Osteocyte (in vitro differentiated cells): ENCODE measurements around the gene DAZ4. TPM values are rescaled to one million over a fixed set of nuclear protein-coding genes. Genes with fewer than 3 reads are reported as not detected.
"Not testable (repeated sequence)": the region's sequence is repeated elsewhere in the genome, so short reads cannot be mapped to it uniquely, and the experiment has no call there.

ENCODE experiments used
- DNase-seq: peaks from one replicate; pipeline ENCODE4 v3.0.0; 2021; ENCODE audit warnings: mixed read lengths; ENCODE audit not compliant: unreplicated experiment; ENCODE audit errors: extremely low spot score
- H3K27ac Mint-ChIP-seq: one replicate; pipeline ENCODE4 v1.8.0; 2021; ENCODE audit warnings: mild to moderate bottlenecking, mixed read lengths; ENCODE audit not compliant: unreplicated experiment
- H3K27me3 Mint-ChIP-seq: one replicate; pipeline ENCODE4 v1.8.0; 2021; ENCODE audit warnings: mixed read lengths; ENCODE audit not compliant: unreplicated experiment
- H3K36me3 Mint-ChIP-seq: one replicate; pipeline ENCODE4 v1.8.0; 2021; ENCODE audit warnings: mixed read lengths; ENCODE audit not compliant: unreplicated experiment
- H3K4me1 Mint-ChIP-seq: one replicate; pipeline ENCODE4 v1.8.0; 2021; ENCODE audit warnings: mixed read lengths; ENCODE audit not compliant: unreplicated experiment
- H3K4me3 Mint-ChIP-seq: one replicate; pipeline ENCODE4 v1.8.0; 2021; ENCODE audit warnings: mild to moderate bottlenecking, moderate library complexity, mixed read lengths; ENCODE audit not compliant: unreplicated experiment
- H3K9me3 Mint-ChIP-seq: one replicate; pipeline ENCODE4 v1.8.0; 2021; ENCODE audit warnings: mixed read lengths; ENCODE audit not compliant: unreplicated experiment
- long read RNA-seq: library from polyadenylated mRNA; unstranded; transcript quantifications from one replicate; pipeline ENCODE4 v2.0.0, GENCODE V29; 2021
- total RNA-seq: library from RNA; stranded (reverse); gene quantifications from 2 replicates; pipeline ENCODE4 v1.2.1, GENCODE V29; 2021

The DAZ4 gene
- total RNA-seq = not detected in 2 replicates
- long read RNA-seq = 0 reads

- H3K27me3 Mint-ChIP-seq, DNase-seq, H3K4me1 Mint-ChIP-seq: not testable (repeated sequence)
Measured at GRCh38 chrY:24833619-24834018, at the start of gene DAZ4. Gene DAZ4, plus strand, starts transcription at chrY:24833919. Its CDS starts 208 bp downstream, at chrY:24834127.

GRCh38 chrY:24813293-24813692 is 20.4 kb upstream of the DAZ4 start, which contains the start of gene DAZ3:
Gene DAZ3, minus strand, starts transcription at chrY:24813393. Its CDS starts 208 bp downstream, at chrY:24813185.
- H3K9me3 Mint-ChIP-seq, H3K4me3 Mint-ChIP-seq, H3K27me3 Mint-ChIP-seq, H3K4me1 Mint-ChIP-seq, H3K27ac Mint-ChIP-seq, H3K36me3 Mint-ChIP-seq, DNase-seq: not testable (repeated sequence)

More at GRCh38 chrY:24833619-24834018, at the start of gene DAZ4:
- not testable (repeated sequence) for H3K4me3 Mint-ChIP-seq, H3K36me3 Mint-ChIP-seq, H3K27ac Mint-ChIP-seq, H3K9me3 Mint-ChIP-seq

- H3K27me3 Mint-ChIP-seq, H3K27ac Mint-ChIP-seq, H3K4me1 Mint-ChIP-seq, DNase-seq, H3K36me3 Mint-ChIP-seq, H3K4me3 Mint-ChIP-seq, H3K9me3 Mint-ChIP-seq: not testable (repeated sequence)
Measured at GRCh38 chrY:24821836-24822235, 11.9 kb upstream of the DAZ4 start.

- not testable (repeated sequence) for H3K4me1 Mint-ChIP-seq, H3K27me3 Mint-ChIP-seq, H3K9me3 Mint-ChIP-seq, H3K4me3 Mint-ChIP-seq, H3K36me3 Mint-ChIP-seq, H3K27ac Mint-ChIP-seq, DNase-seq
Measured at GRCh38 chrY:24824184-24824879, 9.4 kb upstream of the DAZ4 start.

- H3K9me3 Mint-ChIP-seq, H3K27ac Mint-ChIP-seq, DNase-seq, H3K36me3 Mint-ChIP-seq, H3K4me3 Mint-ChIP-seq, H3K27me3 Mint-ChIP-seq, H3K4me1 Mint-ChIP-seq: not testable (repeated sequence)
Measured at GRCh38 chrY:24825069-24825468, 8.7 kb upstream of the DAZ4 start.

Other genes starting within 250 kb of the DAZ4 start
- not detected in 2 replicates for gene BPY2B, start 215.9 kb upstream of the DAZ4 start, total RNA-seq
- gene DAZ3, start 20.5 kb upstream of the DAZ4 start, total RNA-seq = not detected in 2 replicates
- not detected in 2 replicates for gene BPY2C, start 218.2 kb downstream of the DAZ4 start, total RNA-seq